Ascending aorta (tissue), 2 donors: ENCODE data around the gene PCDH12. TPM values are rescaled to one million over a fixed set of nuclear protein-coding genes. Genes with fewer than 3 reads are reported as not detected.

ENCODE experiments used
- DNase-seq, 2 donors: peaks; one replicate each; pipeline ENCODE4 v3.0.0-alpha.2; 2019; ENCODE audit warnings: low spot score in 2 of 2
- H3K27ac ChIP-seq, 2 donors: fragments of 200-600 bp; sonication (generic); one replicate each; pipeline ENCODE4 v1.5.1; 2016 to 2017; ENCODE audit warnings: mild to moderate bottlenecking in 1 of 2
- H3K27me3 ChIP-seq: fragments of 200-600 bp; sonication (generic); one replicate; pipeline ENCODE4 v1.5.1; 2017
- H3K36me3 ChIP-seq, 2 donors: fragments of 200-600 bp; sonication (generic); one replicate each; pipeline ENCODE4 v1.5.1; 2016
- H3K4me1 ChIP-seq, 2 donors: fragments of 200-600 bp; sonication (generic); one replicate each; pipeline ENCODE4 v1.5.1; 2016 to 2017; ENCODE audit warnings: mild to moderate bottlenecking in 1 of 2
- H3K4me3 ChIP-seq, 2 donors: fragments of 200-600 bp; sonication (generic); one replicate each; pipeline ENCODE4 v1.5.1; 2016 to 2017; ENCODE audit warnings: mild to moderate bottlenecking in 1 of 2
- H3K9me3 ChIP-seq, 2 donors: fragments of 200-600 bp; sonication (generic); one replicate each; pipeline ENCODE4 v1.5.1; 2016
- intact Hi-C: fragments of 100-400 bp; cut with DNase I; formaldehyde crosslinking; loops from one replicate; pipeline ENCODE4 v1.15.1; 2023
- total RNA-seq: library from RNA; depleted of rRNA; stranded (reverse); fragments of >200 nt; gene quantifications from one replicate; pipeline ENCODE4 v1.1.0, GENCODE V29; 2016
- TF ChIP-seq, protein P1 (sequence below), 3 experiments: fragments of 200-600 bp in 2 of 3; fragments of 450-650 bp in 1 of 3; sonication (generic) in 2 of 3; IDR thresholded peaks; one replicate each; pipeline ENCODE4 v1.5.1; 2016 to 2019; ENCODE audit warnings: antibody characterized with exemption in 3 of 3, mild to moderate bottlenecking in 1 of 3, moderate library complexity in 1 of 3

Gene PCDH12
- total RNA-seq, 1 donor from 2014 or later: 7.2 TPM

DNA sequence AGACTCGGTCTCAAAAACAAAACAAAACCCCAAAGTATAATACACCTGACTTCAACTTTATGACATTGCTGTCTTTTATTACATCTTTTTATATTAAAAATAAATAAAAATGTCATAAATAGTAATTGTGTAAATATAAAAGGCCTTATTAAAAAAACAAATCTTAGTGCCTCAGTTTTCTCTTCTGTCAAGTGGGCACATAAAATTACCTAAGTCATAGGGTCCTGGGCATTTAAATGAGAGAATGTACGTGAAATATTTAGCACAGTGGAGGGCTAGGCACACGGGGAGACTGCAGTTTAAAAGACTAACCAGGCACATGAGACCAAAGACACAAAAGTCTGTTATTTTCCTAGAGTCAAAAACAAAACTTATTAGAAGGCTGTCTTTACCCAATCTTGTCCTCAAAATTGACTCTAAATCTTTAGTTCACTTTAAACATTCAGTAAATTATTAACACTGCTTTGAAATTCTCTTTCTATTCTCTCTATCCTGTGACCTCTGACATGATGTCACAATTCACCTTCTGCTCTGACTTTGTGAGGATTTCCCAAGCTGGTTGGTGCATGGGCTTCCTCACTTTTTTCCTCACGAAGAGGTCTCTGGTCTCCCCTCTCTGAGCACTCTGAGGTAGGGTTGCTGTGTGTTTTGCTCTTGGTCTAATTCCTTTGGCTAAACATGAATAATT lies 8.4 kb upstream of the PCDH12 start:
- Histone ChIP-seq H3K36me3 (no peaks in the 10 kb centered on the region), H3K4me3 (no peak overlapping the region), H3K27ac (no peak overlapping the region), H3K27me3 (no peaks in the 10 kb centered on the region), H3K4me1 (peaks cover 0 to 11% of the 10 kb centered on the region in 2 donors), H3K9me3 (no peaks in the 10 kb centered on the region)
- TF ChIP-seq, protein P1, sequence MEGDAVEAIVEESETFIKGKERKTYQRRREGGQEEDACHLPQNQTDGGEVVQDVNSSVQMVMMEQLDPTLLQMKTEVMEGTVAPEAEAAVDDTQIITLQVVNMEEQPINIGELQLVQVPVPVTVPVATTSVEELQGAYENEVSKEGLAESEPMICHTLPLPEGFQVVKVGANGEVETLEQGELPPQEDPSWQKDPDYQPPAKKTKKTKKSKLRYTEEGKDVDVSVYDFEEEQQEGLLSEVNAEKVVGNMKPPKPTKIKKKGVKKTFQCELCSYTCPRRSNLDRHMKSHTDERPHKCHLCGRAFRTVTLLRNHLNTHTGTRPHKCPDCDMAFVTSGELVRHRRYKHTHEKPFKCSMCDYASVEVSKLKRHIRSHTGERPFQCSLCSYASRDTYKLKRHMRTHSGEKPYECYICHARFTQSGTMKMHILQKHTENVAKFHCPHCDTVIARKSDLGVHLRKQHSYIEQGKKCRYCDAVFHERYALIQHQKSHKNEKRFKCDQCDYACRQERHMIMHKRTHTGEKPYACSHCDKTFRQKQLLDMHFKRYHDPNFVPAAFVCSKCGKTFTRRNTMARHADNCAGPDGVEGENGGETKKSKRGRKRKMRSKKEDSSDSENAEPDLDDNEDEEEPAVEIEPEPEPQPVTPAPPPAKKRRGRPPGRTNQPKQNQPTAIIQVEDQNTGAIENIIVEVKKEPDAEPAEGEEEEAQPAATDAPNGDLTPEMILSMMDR (IDR thresholded peaks at IDR 0.05): no peak
- intact Hi-C loops: no loop called here
- no peak for DNase-seq

GRCh38 chr5:141965071-141965470 lies 7.1 kb upstream of the PCDH12 start:
- Histone ChIP-seq H3K36me3 (no peaks in the 10 kb centered on the region), H3K4me1 (peaks cover 0 to 4% of the 10 kb centered on the region in 2 donors), H3K4me3 (no peak overlapping the region), H3K9me3 (no peaks in the 10 kb centered on the region), H3K27me3 (no peaks in the 10 kb centered on the region), H3K27ac (no peak overlapping the region)
- no peak for DNase-seq
- intact Hi-C loops: no loop called here
- TF ChIP-seq, protein P1 (IDR thresholded peaks at IDR 0.05): no peak

GRCh38 chr5:141963701-141964100 lies 5.7 kb upstream of the PCDH12 start:
- no peak overlapping the region for H3K27ac ChIP-seq
- H3K27me3 ChIP-seq: no peaks in the 10 kb centered on the region
- H3K4me1 ChIP-seq: no peaks in the 10 kb centered on the region
- no peak for DNase-seq
- TF ChIP-seq, protein P1 (IDR thresholded peaks at IDR 0.05): no peak
- intact Hi-C loops: loop anchor here (5.0 kb wide), 1 partner anchor 86 kb away; the partner anchor contains the start of gene PCDH1
- H3K36me3 ChIP-seq: no peaks in the 10 kb centered on the region
- no peaks in the 10 kb centered on the region for H3K9me3 ChIP-seq
- H3K4me3 ChIP-seq: no peak overlapping the region

GRCh38 chr5:141961466-141961865 lies 3.5 kb upstream of the PCDH12 start:
- peak overlapping the region; percentile 17 to 22 for H3K27ac ChIP-seq
- no peak for DNase-seq
- intact Hi-C loops: loop anchor here (2.0 to 5.0 kb wide), 2 partner anchors 73 to 84 kb away; partner anchors contain the start of gene PCDH1
- H3K27me3 ChIP-seq: no peaks in the 10 kb centered on the region
- H3K36me3 ChIP-seq: no peaks in the 10 kb centered on the region
- H3K4me1 ChIP-seq: no peaks in the 10 kb centered on the region
- TF ChIP-seq, protein P1 (IDR thresholded peaks at IDR 0.05): no peak
- H3K4me3 ChIP-seq: no peak overlapping the region
- H3K9me3 ChIP-seq: no peaks in the 10 kb centered on the region

- intact Hi-C loops: loop anchor here (1.0 to 5.0 kb wide), 4 partner anchors 37 to 268 kb away; partner anchors contain the start of genes DELE1 and PCDH1
- Histone ChIP-seq H3K36me3 (peaks cover 0 to 3% of the 10 kb centered on the region in 2 donors), H3K4me3 (peak overlapping the region in 1 of 2 donors; percentile 30), H3K27me3 (no peaks in the 10 kb centered on the region), H3K27ac (peak overlapping the region in 1 of 2 donors; percentile 22), H3K4me1 (no peaks in the 10 kb centered on the region), H3K9me3 (no peaks in the 10 kb centered on the region)
- peak; percentile 51 to 94 for DNase-seq
- TF ChIP-seq, protein P1 (IDR thresholded peaks at IDR 0.05): peak; percentile 67 to 84 (median 84)
These were observed 2.7 kb upstream of the PCDH12 start for GRCh38 chr5:141960449-141961323.
